ENCODE data around the gene KLHL17.
"Not testable (repeated sequence)": the region's sequence is repeated elsewhere in the genome, so short reads cannot be mapped to it uniquely, and the experiment has no call there.

GRCh38 chr1:1010131-1010530 lies 49.7 kb downstream of the KLHL17 start:
- not testable (repeated sequence) for TF ChIP-seq EZH2phosphoT487 (IDR thresholded peaks at IDR 0.05; ENCODE audit: insufficient read depth, low read depth); EZH2 (IDR thresholded peaks at IDR 0.05; ENCODE audit: insufficient read depth, poor library complexity, severe bottlenecking)

Measured in GM23248 (cell line).